Mesothelial cell of epicardium (in vitro differentiated cells): ENCODE results near the gene ADARB1. TPM values are rescaled to one million over a fixed set of nuclear protein-coding genes. Genes with fewer than 3 reads are reported as not detected.
A peak's percentile ranks its signal among the peaks of the same experiment; 100 is the strongest.

Experiments
- DNase-seq, 2 experiments: peaks; one replicate each; pipeline ENCODE4 v3.0.0; 2021; ENCODE audit warnings: low spot score in 2 of 2; ENCODE audit not compliant: unreplicated experiment in 2 of 2
- H3K27ac Mint-ChIP-seq: 2 replicates; pipeline ENCODE4 v1.8.0; 2021; ENCODE audit warnings: mixed read lengths
- H3K27me3 Mint-ChIP-seq: 2 replicates; pipeline ENCODE4 v1.8.0; 2021; ENCODE audit warnings: low read depth, mixed read lengths
- H3K36me3 Mint-ChIP-seq: 2 replicates; pipeline ENCODE4 v1.8.0; 2021; ENCODE audit warnings: mixed read lengths
- H3K4me1 Mint-ChIP-seq: 2 replicates; pipeline ENCODE4 v1.8.0; 2021; ENCODE audit warnings: mixed read lengths
- H3K4me3 Mint-ChIP-seq: 2 replicates; pipeline ENCODE4 v1.8.0; 2021; ENCODE audit warnings: mild to moderate bottlenecking, moderate library complexity, mixed read lengths
- H3K9me3 Mint-ChIP-seq: 2 replicates; pipeline ENCODE4 v1.8.0; 2021; ENCODE audit warnings: mixed read lengths
- CTCF ChIP-seq: fragments of 200-600 bp; sonication (generic); IDR thresholded peaks from one replicate; pipeline ENCODE4 v1.5.0; 2021; ENCODE audit warnings: antibody characterized with exemption; ENCODE audit not compliant: unreplicated experiment
- total RNA-seq: library from RNA; stranded (reverse); gene quantifications from 3 replicates; pipeline ENCODE4 v1.2.1, GENCODE V29; 2021

ADARB1 gene
- total RNA-seq, 1 donor from 2014 or later, result 26.5 TPM

- TF ChIP-seq CTCF, result no peak
- Mint-ChIP-seq H3K27ac (no peak overlapping the region), H3K4me3 (no peak overlapping the region), H3K27me3 (peaks cover 4% of the 10 kb centered on the region), H3K4me1 (peaks cover 8% of the 10 kb centered on the region), H3K36me3 (no peaks in the 10 kb centered on the region), H3K9me3 (peaks cover 8% of the 10 kb centered on the region)
- DNase-seq, result no peak
Observed at GRCh38 chr21:45060089-45060488, 14.3 kb upstream of the ADARB1 start.

DNA sequence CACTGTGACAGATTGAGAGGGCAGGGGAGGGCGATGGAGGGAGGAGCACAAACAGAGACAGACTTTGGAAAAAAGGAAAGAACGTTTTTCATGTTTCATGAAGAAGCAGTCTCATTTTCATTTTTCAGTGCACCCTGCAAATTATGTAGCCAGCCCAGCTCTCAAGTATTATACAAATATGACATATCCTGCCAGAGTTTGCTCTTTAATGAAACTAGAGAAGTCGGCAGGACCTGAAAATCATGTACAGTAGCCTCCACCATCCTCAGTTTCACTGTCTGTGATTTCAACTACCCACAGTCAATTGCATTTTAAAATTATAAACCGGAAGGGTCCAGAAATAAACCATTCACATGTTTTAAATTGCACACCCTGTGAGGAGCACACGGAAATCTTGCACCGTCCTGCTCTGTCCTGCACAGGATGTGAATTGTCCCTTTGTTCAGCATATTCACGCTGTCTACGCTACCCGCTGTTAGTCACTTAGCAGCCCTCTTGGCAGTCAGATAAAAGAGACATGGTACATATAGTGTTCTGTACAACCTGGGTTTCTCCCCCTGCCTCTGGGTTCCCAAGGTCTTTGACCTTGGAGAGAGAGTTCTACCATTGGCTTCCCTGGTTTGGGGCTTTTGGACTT lies 13.6 kb upstream of the ADARB1 start:
- peak overlapping the region; percentile 60 for H3K27ac Mint-ChIP-seq
- TF ChIP-seq CTCF, result no peak
- DNase-seq, result no peak
- H3K4me3 Mint-ChIP-seq, result no peak overlapping the region
- peaks cover 8% of the 10 kb centered on the region for H3K9me3 Mint-ChIP-seq
- H3K27me3 Mint-ChIP-seq, result peaks cover 3% of the 10 kb centered on the region
- H3K36me3 Mint-ChIP-seq, result no peaks in the 10 kb centered on the region
- H3K4me1 Mint-ChIP-seq, result peaks cover 8% of the 10 kb centered on the region

DNA sequence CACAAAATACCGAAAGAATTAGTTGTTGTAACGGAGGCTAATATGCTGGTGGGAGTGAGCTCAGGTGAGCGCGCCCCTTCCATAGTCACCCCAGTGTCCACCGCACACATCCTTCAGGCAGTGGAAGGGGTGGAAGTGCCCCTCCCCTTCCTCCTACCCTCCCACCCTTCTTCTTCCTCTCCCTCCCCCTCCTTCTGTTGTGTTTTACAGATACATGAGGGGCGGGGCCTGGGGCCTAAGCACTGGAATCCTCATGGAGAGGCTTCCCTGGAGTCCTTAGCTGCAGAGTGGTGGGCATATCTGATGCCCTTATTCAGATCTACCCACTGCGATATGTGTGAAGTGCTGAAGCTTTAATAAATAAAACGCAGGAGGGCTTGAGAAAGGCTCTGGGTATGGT lies 10.3 kb upstream of the ADARB1 start:
- Mint-ChIP-seq H3K4me1 (peaks cover 8% of the 10 kb centered on the region), H3K36me3 (no peaks in the 10 kb centered on the region), H3K27ac (no peak overlapping the region), H3K27me3 (no peaks in the 10 kb centered on the region), H3K9me3 (peaks cover 8% of the 10 kb centered on the region), H3K4me3 (no peak overlapping the region)
- no peak for DNase-seq
- TF ChIP-seq CTCF, result no peak

GRCh38 chr21:45064618-45065399 lies 9.6 kb upstream of the ADARB1 start:
- H3K27me3 Mint-ChIP-seq, result no peaks in the 10 kb centered on the region
- peaks cover 8% of the 10 kb centered on the region for H3K9me3 Mint-ChIP-seq
- no peak for DNase-seq
- H3K4me3 Mint-ChIP-seq, result no peak overlapping the region
- no peaks in the 10 kb centered on the region for H3K36me3 Mint-ChIP-seq
- TF ChIP-seq CTCF, result no peak
- H3K4me1 Mint-ChIP-seq, result peaks cover 8% of the 10 kb centered on the region
- no peak overlapping the region for H3K27ac Mint-ChIP-seq

DNA sequence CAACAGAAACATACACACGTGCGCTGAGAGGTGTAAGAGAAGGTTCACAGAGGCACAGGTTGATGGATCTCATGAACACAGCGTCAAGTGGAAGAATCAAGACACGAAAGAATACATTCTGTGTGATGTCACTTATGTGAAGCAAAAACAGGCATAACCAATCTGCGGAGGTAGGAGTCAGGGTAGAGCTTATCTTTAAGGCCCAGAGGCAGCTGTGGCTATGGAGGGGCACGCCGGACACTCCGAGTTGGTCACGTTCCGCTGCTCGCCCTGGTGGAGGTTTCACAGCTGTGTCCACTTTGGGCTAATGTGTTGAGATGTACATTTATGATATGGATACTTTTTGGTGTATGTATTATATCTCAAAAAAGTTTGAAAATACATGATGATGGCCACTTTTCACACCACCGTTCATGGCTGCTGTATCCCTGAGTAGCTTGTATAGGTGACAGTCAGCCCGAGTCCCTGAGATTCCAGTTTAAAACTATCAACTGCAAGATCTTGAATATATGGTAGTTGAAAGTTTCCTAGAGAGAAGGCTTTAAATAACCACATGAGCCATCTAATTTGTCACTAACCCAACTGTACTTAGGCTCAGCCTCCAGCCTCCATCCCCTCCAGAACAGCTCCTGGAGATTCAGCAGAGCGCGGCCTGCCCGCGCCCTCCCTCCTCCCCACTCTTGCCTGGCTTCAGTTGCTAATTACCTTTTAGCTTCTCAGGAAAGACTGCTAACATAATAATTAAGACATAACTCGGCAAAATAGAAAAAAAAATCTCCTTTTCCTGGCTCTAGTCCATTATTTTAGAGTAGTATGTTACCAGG lies 6.7 kb upstream of the ADARB1 start:
- Mint-ChIP-seq H3K27ac (no peak overlapping the region), H3K4me1 (peaks cover 5% of the 10 kb centered on the region), H3K4me3 (no peak overlapping the region), H3K27me3 (no peaks in the 10 kb centered on the region), H3K9me3 (no peaks in the 10 kb centered on the region), H3K36me3 (no peaks in the 10 kb centered on the region)
- no peak for TF ChIP-seq CTCF
- no peak for DNase-seq
